Lower lobe of right lung (tissue), 2 donors: ENCODE measurements around the gene LRRC17. TPM values are rescaled to one million over a fixed set of nuclear protein-coding genes. Genes with fewer than 3 reads are reported as not detected.
"Not testable (repeated sequence)": the region's sequence is repeated elsewhere in the genome, so short reads cannot be mapped to it uniquely, and the experiment has no call there.

ENCODE experiments used
- ATAC-seq, 2 donors: fragments of 200-7000 bp; cut with Tn5 transposase; one replicate each; pipeline ENCODE4 v1.9.1; 2020 to 2022; ENCODE audit warnings: mild to moderate bottlenecking in 2 of 2, moderate library complexity in 2 of 2
- DNase-seq: peaks from one replicate; pipeline ENCODE4 v3.0.0-alpha.2; 2020
- H3K27ac ChIP-seq: fragments of 200-600 bp; one replicate; pipeline ENCODE4 v1.8.0; 2022
- H3K27me3 ChIP-seq: fragments of 200-600 bp; one replicate; pipeline ENCODE4 v1.8.0; 2022; ENCODE audit warnings: low read depth
- H3K36me3 ChIP-seq: fragments of 200-600 bp; one replicate; pipeline ENCODE4 v1.8.0; 2022; ENCODE audit warnings: mild to moderate bottlenecking
- H3K4me1 ChIP-seq: fragments of 200-600 bp; one replicate; pipeline ENCODE4 v1.8.0; 2022
- H3K4me3 ChIP-seq: fragments of 200-600 bp; one replicate; pipeline ENCODE4 v1.8.0; 2022; ENCODE audit warnings: mild to moderate bottlenecking
- H3K9me3 ChIP-seq: fragments of 200-600 bp; one replicate; pipeline ENCODE4 v1.8.0; 2022
- intact Hi-C: fragments of 100-400 bp; cut with DNase I; formaldehyde crosslinking; loops from one replicate; pipeline ENCODE4 v1.11.0; 2022
- total RNA-seq: library from RNA; stranded (reverse); fragmentation: NEBNext Ultra II Directional; extraction: Animal tissue kit (Norgen Biotek cat#: 25700); gene quantifications from one replicate; pipeline ENCODE4 v1.2.1, GENCODE V29; 2021
- TF ChIP-seq, protein P1 (sequence below): fragments of 200-600 bp; IDR thresholded peaks from one replicate; pipeline ENCODE4 v1.8.0; 2022; ENCODE audit warnings: antibody characterized with exemption, mild to moderate bottlenecking
- donor health status: DM: no; HTN: yes; CAD: no; lungs with severe emphysema.

The LRRC17 gene
- total RNA-seq, 1 donor from 2014 or later, result 1.5 TPM

DNA sequence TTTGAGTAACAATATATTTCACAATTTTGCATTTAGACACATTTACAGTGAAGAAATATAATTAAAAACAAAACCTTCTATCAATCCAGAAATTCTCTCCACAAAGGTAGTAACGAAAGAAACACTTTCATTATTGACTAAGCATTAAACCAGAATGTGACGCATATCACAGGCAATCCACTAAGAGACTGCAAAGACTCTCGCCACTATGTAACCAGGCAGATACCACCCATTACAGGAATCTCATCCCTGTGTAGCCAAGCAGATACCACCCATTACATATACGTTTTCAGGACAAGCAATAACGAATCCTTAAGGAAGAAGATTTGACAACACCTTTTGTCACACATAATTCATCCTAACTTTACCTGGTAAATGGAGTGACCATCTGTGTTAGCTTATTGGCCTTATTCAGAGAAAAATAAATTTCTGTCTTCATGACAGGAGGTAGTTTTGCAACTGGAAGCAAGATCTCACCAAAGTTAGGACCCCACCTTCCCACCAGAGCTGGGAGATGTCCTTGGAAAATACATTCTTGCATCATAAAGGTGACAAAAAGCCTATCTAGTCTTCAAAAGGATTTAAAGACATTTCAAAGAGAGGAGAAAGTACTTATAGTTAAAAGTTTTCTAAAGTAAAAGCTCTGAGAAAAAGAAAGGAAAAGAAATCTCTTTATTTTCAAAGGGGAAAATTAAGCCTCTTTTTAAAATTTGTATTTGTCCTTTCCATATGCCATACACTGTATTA is 30.8 kb downstream of the LRRC17 start:
- TF ChIP-seq, protein P1, sequence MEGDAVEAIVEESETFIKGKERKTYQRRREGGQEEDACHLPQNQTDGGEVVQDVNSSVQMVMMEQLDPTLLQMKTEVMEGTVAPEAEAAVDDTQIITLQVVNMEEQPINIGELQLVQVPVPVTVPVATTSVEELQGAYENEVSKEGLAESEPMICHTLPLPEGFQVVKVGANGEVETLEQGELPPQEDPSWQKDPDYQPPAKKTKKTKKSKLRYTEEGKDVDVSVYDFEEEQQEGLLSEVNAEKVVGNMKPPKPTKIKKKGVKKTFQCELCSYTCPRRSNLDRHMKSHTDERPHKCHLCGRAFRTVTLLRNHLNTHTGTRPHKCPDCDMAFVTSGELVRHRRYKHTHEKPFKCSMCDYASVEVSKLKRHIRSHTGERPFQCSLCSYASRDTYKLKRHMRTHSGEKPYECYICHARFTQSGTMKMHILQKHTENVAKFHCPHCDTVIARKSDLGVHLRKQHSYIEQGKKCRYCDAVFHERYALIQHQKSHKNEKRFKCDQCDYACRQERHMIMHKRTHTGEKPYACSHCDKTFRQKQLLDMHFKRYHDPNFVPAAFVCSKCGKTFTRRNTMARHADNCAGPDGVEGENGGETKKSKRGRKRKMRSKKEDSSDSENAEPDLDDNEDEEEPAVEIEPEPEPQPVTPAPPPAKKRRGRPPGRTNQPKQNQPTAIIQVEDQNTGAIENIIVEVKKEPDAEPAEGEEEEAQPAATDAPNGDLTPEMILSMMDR, result no peak
- Histone ChIP-seq H3K4me1 (peaks cover 4% of the 10 kb centered on the region), H3K36me3 (no peaks in the 10 kb centered on the region), H3K27ac (no peak overlapping the region), H3K9me3 (no peaks in the 10 kb centered on the region), H3K4me3 (no peak overlapping the region), H3K27me3 (no peaks in the 10 kb centered on the region)
- no peak for ATAC-seq
- DNase-seq, result no peak
- intact Hi-C loops, result no loop called here

DNA sequence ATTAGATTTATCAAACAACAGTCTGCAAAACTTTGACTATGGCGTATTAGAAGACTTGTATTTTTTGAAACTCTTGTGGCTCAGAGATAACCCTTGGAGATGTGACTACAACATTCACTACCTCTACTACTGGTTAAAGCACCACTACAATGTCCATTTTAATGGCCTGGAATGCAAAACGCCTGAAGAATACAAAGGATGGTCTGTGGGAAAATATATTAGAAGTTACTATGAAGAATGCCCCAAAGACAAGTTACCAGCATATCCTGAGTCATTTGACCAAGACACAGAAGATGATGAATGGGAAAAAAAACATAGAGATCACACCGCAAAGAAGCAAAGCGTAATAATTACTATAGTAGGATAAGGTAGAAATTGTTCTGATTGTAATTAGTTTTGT is 31.4 kb downstream of the LRRC17 start:
- ATAC-seq (no peak), DNase-seq (no peak)
- Histone ChIP-seq H3K27ac (no peak overlapping the region), H3K36me3 (no peaks in the 10 kb centered on the region), H3K9me3 (no peaks in the 10 kb centered on the region), H3K4me3 (no peak overlapping the region), H3K4me1 (no peaks in the 10 kb centered on the region), H3K27me3 (no peaks in the 10 kb centered on the region)
- TF ChIP-seq, protein P1, result no peak
- intact Hi-C loops, result no loop called here

DNA sequence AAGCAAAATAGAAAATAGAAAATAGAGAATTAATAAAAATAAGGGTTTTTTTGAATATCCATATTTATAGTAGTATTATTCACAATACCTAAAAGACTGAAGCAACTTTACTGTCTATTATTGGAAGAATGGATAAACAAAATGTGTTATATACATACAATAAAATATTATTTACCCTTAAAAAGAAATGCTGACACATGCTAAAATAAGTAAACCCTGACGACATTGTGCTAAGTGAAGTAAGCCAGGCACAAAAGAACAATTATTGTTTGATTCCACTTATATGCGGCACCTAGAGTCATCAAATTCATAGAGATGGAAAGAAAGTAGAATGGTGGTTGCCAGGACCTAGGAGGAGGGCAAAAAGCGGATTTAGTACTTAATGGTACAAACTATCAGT is 39.0 kb downstream of the LRRC17 start:
- intact Hi-C loops, result no loop called here
- H3K27ac ChIP-seq, result no peak overlapping the region
- no peak for ATAC-seq

DNA sequence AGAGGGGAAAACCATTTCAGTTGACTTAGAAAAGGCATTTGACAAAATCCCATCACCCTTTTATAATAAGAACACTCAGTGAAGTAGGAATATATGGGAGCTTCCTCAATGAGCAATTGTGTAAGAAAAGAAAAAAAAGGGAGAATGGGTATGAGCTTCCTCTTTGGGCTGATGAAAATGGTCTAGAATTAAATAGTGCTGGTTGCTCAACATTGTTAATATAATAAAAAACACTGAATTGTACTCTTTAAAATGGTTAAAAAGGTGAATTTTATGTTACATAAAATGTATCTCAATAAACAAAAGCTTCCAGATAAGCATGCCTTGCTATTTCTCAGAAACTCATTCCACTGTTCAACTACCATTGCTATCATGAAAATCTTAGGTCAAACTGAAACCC is 40.6 kb downstream of the LRRC17 start:
- H3K4me3 ChIP-seq, result no peak overlapping the region
- no peak overlapping the region for H3K27ac ChIP-seq
- intact Hi-C loops, result no loop called here
- ATAC-seq, result no peak
- no peaks in the 10 kb centered on the region for H3K36me3 ChIP-seq
- H3K9me3 ChIP-seq, result peaks cover 3% of the 10 kb centered on the region
- no peak for DNase-seq
- TF ChIP-seq, protein P1, result no peak
- no peaks in the 10 kb centered on the region for H3K4me1 ChIP-seq
- H3K27me3 ChIP-seq, result no peaks in the 10 kb centered on the region

More for the DNA sequence above, 39.0 kb downstream of the LRRC17 start:
- H3K36me3 ChIP-seq, result no peaks in the 10 kb centered on the region
- H3K4me3 ChIP-seq, result no peak overlapping the region
- no peaks in the 10 kb centered on the region for H3K4me1 ChIP-seq
- no peak for DNase-seq
- H3K27me3 ChIP-seq, result no peaks in the 10 kb centered on the region
- TF ChIP-seq, protein P1, result no peak
- peaks cover 3% of the 10 kb centered on the region for H3K9me3 ChIP-seq

DNA sequence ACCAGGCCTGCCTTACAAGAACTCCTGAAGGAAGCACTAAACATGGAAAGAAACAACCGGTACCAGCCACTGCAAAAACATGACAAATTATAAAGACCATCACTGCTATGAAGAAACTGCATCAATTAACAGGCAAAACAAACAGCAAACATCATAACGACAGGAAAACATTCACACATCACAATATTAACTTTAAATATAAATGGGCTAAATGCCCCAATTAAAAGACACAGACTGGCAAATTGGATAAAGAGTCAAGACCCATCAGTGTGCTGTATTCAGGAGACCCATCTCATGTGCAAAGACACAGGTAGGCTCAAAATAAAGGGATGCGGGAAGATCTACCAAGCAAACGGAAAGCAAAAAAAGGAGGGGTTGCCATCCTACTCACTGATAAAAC is 41.6 kb downstream of the LRRC17 start:
- intact Hi-C loops, H3K27me3 ChIP-seq, ATAC-seq, H3K9me3 ChIP-seq, H3K27ac ChIP-seq, H3K36me3 ChIP-seq, H3K4me1 ChIP-seq, DNase-seq, H3K4me3 ChIP-seq: not testable (repeated sequence)

DNA sequence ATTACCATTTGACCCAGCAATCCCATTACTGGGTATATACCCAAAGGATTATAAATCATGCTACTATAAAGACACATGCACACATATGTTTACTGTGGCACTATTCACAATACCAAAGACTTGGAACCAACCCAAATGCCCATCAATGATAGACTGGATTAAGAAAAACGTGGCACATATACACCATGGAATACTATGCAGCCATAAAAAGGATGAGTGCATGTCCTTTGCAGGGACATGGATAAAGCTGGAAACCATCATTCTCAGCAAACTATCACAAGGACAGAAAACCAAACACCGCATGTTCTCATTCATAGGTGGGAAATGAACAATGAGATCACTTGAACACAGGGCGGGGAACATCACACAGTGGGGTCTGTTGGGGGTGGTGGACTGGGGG is 45.2 kb downstream of the LRRC17 start:
- H3K36me3 ChIP-seq, H3K9me3 ChIP-seq, intact Hi-C loops, H3K4me3 ChIP-seq, H3K4me1 ChIP-seq, ATAC-seq, DNase-seq, H3K27ac ChIP-seq, H3K27me3 ChIP-seq: not testable (repeated sequence)

DNA sequence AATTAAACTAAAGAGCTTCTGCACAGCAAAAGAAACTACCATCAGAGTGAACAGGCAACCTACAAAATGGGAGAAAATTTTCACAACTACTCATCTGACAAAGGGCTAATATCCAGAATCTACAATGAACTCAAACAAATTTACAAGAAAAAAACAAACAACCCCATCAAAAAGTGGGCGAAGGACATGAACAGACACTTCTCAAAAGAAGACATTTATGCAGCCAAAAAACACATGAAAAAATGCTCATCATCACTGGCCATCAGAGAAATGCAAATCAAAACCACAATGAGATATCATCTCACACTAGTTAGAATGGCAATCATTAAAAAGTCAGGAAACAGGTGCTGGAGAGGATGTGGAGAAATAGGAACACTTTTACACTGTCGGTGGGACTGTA is 49.2 kb downstream of the LRRC17 start:
- intact Hi-C loops, DNase-seq, H3K4me1 ChIP-seq, H3K36me3 ChIP-seq, H3K4me3 ChIP-seq, H3K27ac ChIP-seq, H3K27me3 ChIP-seq, H3K9me3 ChIP-seq, ATAC-seq: not testable (repeated sequence)
